Right cardiac atrium (tissue), 5 donors: Measurements from ENCODE around the gene SNCAIP. TPM values are rescaled to one million over a fixed set of nuclear protein-coding genes. Genes with fewer than 3 reads are reported as not detected.
A peak's percentile ranks its signal among the peaks of the same experiment; 100 is the strongest.

Experiments
- ATAC-seq, 2 donors: fragments of 200-7000 bp; cut with Tn5 transposase; one replicate each; pipeline versions ENCODE4 v1.8.0 to v1.9.1; 2020; ENCODE audit warnings: moderate library complexity in 2 of 2, mild to moderate bottlenecking in 1 of 2
- DNase-seq, 3 donors: peaks; one replicate each; pipeline ENCODE4 v3.0.0-alpha.2; 2020
- H3K27ac ChIP-seq: one replicate; pipeline ENCODE4 v1.5.1; 2013; ENCODE audit warnings: mild to moderate bottlenecking, low read length, control low read depth, moderate library complexity
- H3K27me3 ChIP-seq: one replicate; pipeline ENCODE4 v1.6.1; 2013; ENCODE audit not compliant: control insufficient read depth, insufficient read depth
- H3K4me1 ChIP-seq: one replicate; pipeline ENCODE4 v1.6.1; 2013; ENCODE audit warnings: low read length; ENCODE audit not compliant: control insufficient read depth, insufficient read depth
- H3K4me3 ChIP-seq: one replicate; pipeline ENCODE4 v1.5.1; 2013; ENCODE audit warnings: low read length, control low read depth
- H3K9me3 ChIP-seq: one replicate; pipeline ENCODE4 v1.6.1; 2013; ENCODE audit warnings: low read length; ENCODE audit not compliant: control insufficient read depth
- WGBS: extraction: QIAGEN DNeasy Blood & Tissue Kit; methylation state at CpG from one replicate; pipeline ENCODE4 v1.1.7; 2013; 5-methylcytosine and 5-hydroxymethylcytosine counted together
- intact Hi-C, 4 donors: fragments of 100-400 bp; cut with DNase I; formaldehyde crosslinking; loops; one replicate each; pipeline versions ENCODE4 v1.11.0 to v1.14.0; 2022 to 2023
- polyA plus RNA-seq: library from polyadenylated mRNA; stranded (reverse); fragments of 200-250 nt; gene quantifications from one replicate; pipeline ENCODE4 v1.2.3, GENCODE V29; 2013
- total RNA-seq, 4 donors: library from RNA; stranded (reverse); fragmentation: NEBNext Ultra II Directional; extraction: Animal tissue kit (Norgen Biotek cat#: 25700); gene quantifications; one replicate each; pipeline ENCODE4 v1.2.1, GENCODE V29; 2021
- donor health status: healthy with polysubstance abuse.
- donor health status: DM: no; HTN: yes; CAD: no.
- donor health status: DM: no; HTN: no; CAD: no.
- donor health status: DM: no; HTN: yes; CAD: no; lungs with severe emphysema.
- donor health status: DM: yes; HTN: yes; CAD: no.

The SNCAIP gene
- total and polyA plus RNA-seq, 5 donors = 1.2 to 3.9 (median 2.1) TPM

- Histone ChIP-seq H3K4me1 (no peaks in the 10 kb centered on the region), H3K27me3 (no peaks in the 10 kb centered on the region), H3K27ac (no peak overlapping the region), H3K4me3 (no peak overlapping the region), H3K9me3 (peaks cover 1% of the 10 kb centered on the region)
- WGBS = 30% methylated on average over 2 of the region's 2 CpGs
- peak in 1 of 2 donors; percentile 56 for ATAC-seq
- no peak for DNase-seq
- intact Hi-C loops = no loop called here
Observed at GRCh38 chr5:122295138-122295537, 16.9 kb upstream of the SNCAIP start.

- 79% methylated on average over 2 of the region's 2 CpGs for WGBS
- peaks cover 1% of the 10 kb centered on the region for H3K9me3 ChIP-seq
- H3K27me3 ChIP-seq = no peaks in the 10 kb centered on the region
- intact Hi-C loops = no loop called here
- no peak overlapping the region for H3K27ac ChIP-seq
- DNase-seq (no peak), ATAC-seq (no peak)
- no peaks in the 10 kb centered on the region for H3K4me1 ChIP-seq
- no peak overlapping the region for H3K4me3 ChIP-seq
Observed at GRCh38 chr5:122296871-122297270, 15.2 kb upstream of the SNCAIP start.

GRCh38 chr5:122297587-122298298 is 14.3 kb upstream of the SNCAIP start:
- Histone ChIP-seq H3K9me3 (peaks cover 1% of the 10 kb centered on the region), H3K4me1 (no peaks in the 10 kb centered on the region), H3K27me3 (no peaks in the 10 kb centered on the region), H3K4me3 (no peak overlapping the region), H3K27ac (no peak overlapping the region)
- 82% methylated on average over 6 of the region's 6 CpGs for WGBS
- no peak for ATAC-seq
- DNase-seq = no peak
- intact Hi-C loops = no loop called here

GRCh38 chr5:122300374-122300773 is 11.7 kb upstream of the SNCAIP start:
- no peaks in the 10 kb centered on the region for H3K27me3 ChIP-seq
- 88% methylated on average over 1 of the region's 1 CpG for WGBS
- intact Hi-C loops = no loop called here
- H3K9me3 ChIP-seq = no peaks in the 10 kb centered on the region
- DNase-seq (no peak), ATAC-seq (no peak)
- no peak overlapping the region for H3K4me3 ChIP-seq
- no peak overlapping the region for H3K27ac ChIP-seq
- no peaks in the 10 kb centered on the region for H3K4me1 ChIP-seq

GRCh38 chr5:122301016-122301415 is 11.0 kb upstream of the SNCAIP start:
- 38% methylated on average over 2 of the region's 2 CpGs for WGBS
- no peak for ATAC-seq
- H3K9me3 ChIP-seq = no peaks in the 10 kb centered on the region
- H3K27me3 ChIP-seq = no peaks in the 10 kb centered on the region
- H3K4me1 ChIP-seq = no peaks in the 10 kb centered on the region
- no peak overlapping the region for H3K4me3 ChIP-seq
- DNase-seq = no peak
- intact Hi-C loops = no loop called here
- no peak overlapping the region for H3K27ac ChIP-seq

GRCh38 chr5:122304471-122305215 is 7.4 kb upstream of the SNCAIP start:
- intact Hi-C loops = no loop called here
- Histone ChIP-seq H3K27me3 (no peaks in the 10 kb centered on the region), H3K4me3 (no peak overlapping the region), H3K27ac (no peak overlapping the region), H3K9me3 (no peaks in the 10 kb centered on the region), H3K4me1 (no peaks in the 10 kb centered on the region)
- 77% methylated on average over 2 of the region's 2 CpGs for WGBS
- no peak for DNase-seq
- no peak for ATAC-seq

- Histone ChIP-seq H3K9me3 (no peaks in the 10 kb centered on the region), H3K4me3 (no peak overlapping the region), H3K27ac (no peak overlapping the region), H3K4me1 (no peaks in the 10 kb centered on the region), H3K27me3 (no peaks in the 10 kb centered on the region)
- WGBS = 36% methylated on average over 2 of the region's 2 CpGs
- ATAC-seq = no peak
- DNase-seq = no peak
- intact Hi-C loops = no loop called here
Observed at GRCh38 chr5:122306461-122306860, 5.6 kb upstream of the SNCAIP start.

- H3K27ac ChIP-seq = no peak overlapping the region
- peak; percentile 34 to 42 for ATAC-seq
- WGBS = 38% methylated on average over 7 of the region's 7 CpGs
- no peaks in the 10 kb centered on the region for H3K4me1 ChIP-seq
- H3K4me3 ChIP-seq = peak overlapping the region; percentile 97
- intact Hi-C loops = loop anchor here in 1 of 4 donors (10.0 kb wide), 1 partner anchor 104 kb away; no protein-coding TSS in a partner anchor
- DNase-seq = peak; percentile 15 to 69 (median 44)
- no peaks in the 10 kb centered on the region for H3K27me3 ChIP-seq
- no peaks in the 10 kb centered on the region for H3K9me3 ChIP-seq
Observed at GRCh38 chr5:122310889-122311288, 1.1 kb upstream of the SNCAIP start.

GRCh38 chr5:122311497-122311960 is 508 bp upstream of the SNCAIP start:
- peak in 2 of 3 donors; percentile 18 to 55 for DNase-seq
- intact Hi-C loops = loop anchor here in 1 of 4 donors (10.0 kb wide), 1 partner anchor 103 kb away; no protein-coding TSS in a partner anchor

GRCh38 chr5:122312591-122313406 is 762 bp downstream of the SNCAIP start:
- WGBS = 2% methylated on average over 31 of the region's 31 CpGs
- no peaks in the 10 kb centered on the region for H3K27me3 ChIP-seq
- H3K9me3 ChIP-seq = no peaks in the 10 kb centered on the region
- H3K4me3 ChIP-seq = peak overlapping the region; percentile 97
- DNase-seq (peak; percentile 29 to 70 (median 66)), ATAC-seq (peak; percentile 53 to 77)
- H3K27ac ChIP-seq = no peak overlapping the region
- intact Hi-C loops = loop anchor here in 1 of 4 donors (10.0 kb wide), 1 partner anchor 102 kb away; no protein-coding TSS in a partner anchor
- H3K4me1 ChIP-seq = no peaks in the 10 kb centered on the region

More at GRCh38 chr5:122311497-122311960, 508 bp upstream of the SNCAIP start:
- ATAC-seq = peak in 1 of 2 donors; percentile 17
- H3K27ac ChIP-seq = peak overlapping the region; percentile 17
- H3K4me1 ChIP-seq = no peaks in the 10 kb centered on the region
- H3K27me3 ChIP-seq = no peaks in the 10 kb centered on the region
- H3K4me3 ChIP-seq = peak overlapping the region; percentile 97
- WGBS = 3% methylated on average over 33 of the region's 33 CpGs
- H3K9me3 ChIP-seq = no peaks in the 10 kb centered on the region
